GM12891 (cell line): ENCODE measurements around the gene TTLL5.

Source experiments
- POLR2A ChIP-seq: IDR thresholded peaks from 2 replicates; pipeline ENCODE4 v1.6.1; 2011; ENCODE audit warnings: low read depth, low read length, control low read depth
- POLR2AphosphoS5 ChIP-seq: IDR thresholded peaks from 2 replicates; pipeline ENCODE4 v1.6.1; 2011; ENCODE audit warnings: low read depth, low read length, control low read depth
- POU2F2 ChIP-seq: IDR thresholded peaks from 2 replicates; pipeline ENCODE4 v1.6.1; 2011; ENCODE audit warnings: low read depth, mild to moderate bottlenecking, control low read depth, low read length, moderate library complexity
- SPI1 ChIP-seq: IDR thresholded peaks from 2 replicates; pipeline ENCODE4 v1.6.1; 2011; ENCODE audit warnings: low read depth, low read length, control low read depth
- TAF1 ChIP-seq: IDR thresholded peaks from 2 replicates; pipeline ENCODE4 v1.6.1; 2011; ENCODE audit warnings: low read depth, low read length, control low read depth

GRCh38 chr14:75982266-75983018, 321.4 kb downstream of the TTLL5 start:
- TF ChIP-seq POLR2A, result no peak
- no peak for TF ChIP-seq SPI1
- no peak for TF ChIP-seq POLR2AphosphoS5
- no peak for TF ChIP-seq TAF1
- no peak for TF ChIP-seq POU2F2
